H54 (cell line): ENCODE data around the gene NEU4.
"Not testable (repeated sequence)": the region's sequence is repeated elsewhere in the genome, so short reads cannot be mapped to it uniquely, and the experiment has no call there.

Experiments
- DNase-seq: peaks from one replicate; pipeline ENCODE4 v3.0.0; 2011; ENCODE audit warnings: low spot score, mixed read lengths; ENCODE audit not compliant: insufficient read length
- FAIRE-seq: peaks from 3 replicates; lab custom pipeline; 2011; peaks lifted over from hg19 to GRCh38; lab: Jason Lieb, UNC
- POLR2A ChIP-seq: IDR thresholded peaks from 2 replicates; pipeline ENCODE4 v1.6.1; 2011; ENCODE audit warnings: low read depth, mild to moderate bottlenecking, low read length

NEU4 gene

DNA sequence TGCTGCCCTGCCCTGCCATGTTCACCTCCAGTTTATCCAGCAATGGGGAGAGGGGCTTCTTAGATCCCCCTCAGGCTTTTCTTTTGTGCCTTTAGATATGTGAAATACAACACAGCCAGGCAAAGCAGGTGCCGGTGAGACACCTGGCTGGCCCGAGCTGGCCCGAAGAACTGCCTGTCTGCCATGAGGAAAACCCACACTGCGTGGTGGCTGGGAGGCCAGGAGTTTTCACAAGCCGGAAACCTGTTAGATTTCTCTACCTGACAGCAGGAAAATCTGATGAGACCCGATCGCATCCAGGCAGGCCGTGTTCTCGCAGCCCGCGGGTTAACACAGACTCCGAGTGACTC is 38.1 kb upstream of the NEU4 start:
- FAIRE-seq (no peak), DNase-seq (no peak)
- no peak for TF ChIP-seq POLR2A

DNA sequence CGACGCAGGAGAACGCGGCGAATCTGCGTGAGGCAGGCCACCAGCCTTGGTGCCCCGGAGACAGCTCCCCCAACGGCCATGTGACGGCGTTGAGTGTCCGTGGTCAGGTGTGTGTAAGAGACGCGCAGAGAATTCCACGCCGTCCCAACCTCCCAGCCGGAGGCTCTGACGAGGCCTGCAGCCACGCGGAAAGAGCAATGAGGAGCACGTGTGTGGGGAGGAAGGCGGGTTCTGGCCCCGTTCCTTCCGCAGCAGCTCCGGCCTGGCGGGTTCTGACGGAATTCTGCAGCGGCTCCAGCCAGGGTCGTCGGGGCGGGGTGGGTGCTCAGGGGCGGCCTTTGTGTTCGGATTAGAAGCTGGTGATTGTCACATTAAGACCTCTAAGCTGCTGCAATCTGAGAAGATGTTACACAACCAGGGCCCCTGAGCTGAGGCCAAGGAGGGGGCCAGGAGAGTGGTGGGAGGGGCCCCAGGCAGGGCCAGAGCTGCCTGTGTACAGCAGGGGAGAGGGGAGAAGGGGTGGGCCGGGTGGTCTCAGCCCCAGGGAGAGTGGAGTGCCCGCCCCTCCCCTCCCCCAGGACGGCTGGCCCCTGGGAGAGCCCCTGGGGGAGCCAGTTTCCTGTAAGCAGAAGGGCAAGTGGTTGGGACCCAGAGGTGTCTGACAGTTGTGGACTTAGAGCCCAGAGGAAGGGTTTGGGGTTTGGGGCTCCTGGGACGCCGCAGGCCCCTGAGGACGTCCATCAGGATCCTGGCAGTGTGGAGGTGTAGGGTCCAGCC is 37.5 kb upstream of the NEU4 start:
- no peak for DNase-seq
- TF ChIP-seq POLR2A = no peak
- FAIRE-seq = no peak

DNA sequence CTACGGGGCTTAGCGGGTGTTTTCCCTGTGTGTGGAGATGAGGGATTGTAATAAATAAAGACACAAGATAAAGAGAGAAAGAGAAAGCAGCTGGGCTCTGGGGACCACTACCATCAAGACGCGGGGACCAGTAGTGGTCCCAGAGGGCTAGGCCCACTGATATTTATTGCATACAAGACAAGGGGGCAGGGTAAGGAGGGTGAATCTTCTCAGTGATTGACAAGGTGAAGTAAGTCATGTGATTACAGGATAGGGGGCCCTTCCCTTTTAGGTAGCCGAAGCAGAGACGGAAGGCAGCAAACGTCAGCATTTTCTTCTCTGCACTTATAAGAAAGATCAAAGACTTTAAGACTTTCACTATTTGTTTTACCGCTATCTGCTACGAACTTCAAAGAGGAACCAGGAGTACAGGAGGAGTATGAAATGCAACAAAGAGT is 36.9 kb upstream of the NEU4 start:
- no peak for TF ChIP-seq POLR2A
- FAIRE-seq (no peak), DNase-seq (no peak)

DNA sequence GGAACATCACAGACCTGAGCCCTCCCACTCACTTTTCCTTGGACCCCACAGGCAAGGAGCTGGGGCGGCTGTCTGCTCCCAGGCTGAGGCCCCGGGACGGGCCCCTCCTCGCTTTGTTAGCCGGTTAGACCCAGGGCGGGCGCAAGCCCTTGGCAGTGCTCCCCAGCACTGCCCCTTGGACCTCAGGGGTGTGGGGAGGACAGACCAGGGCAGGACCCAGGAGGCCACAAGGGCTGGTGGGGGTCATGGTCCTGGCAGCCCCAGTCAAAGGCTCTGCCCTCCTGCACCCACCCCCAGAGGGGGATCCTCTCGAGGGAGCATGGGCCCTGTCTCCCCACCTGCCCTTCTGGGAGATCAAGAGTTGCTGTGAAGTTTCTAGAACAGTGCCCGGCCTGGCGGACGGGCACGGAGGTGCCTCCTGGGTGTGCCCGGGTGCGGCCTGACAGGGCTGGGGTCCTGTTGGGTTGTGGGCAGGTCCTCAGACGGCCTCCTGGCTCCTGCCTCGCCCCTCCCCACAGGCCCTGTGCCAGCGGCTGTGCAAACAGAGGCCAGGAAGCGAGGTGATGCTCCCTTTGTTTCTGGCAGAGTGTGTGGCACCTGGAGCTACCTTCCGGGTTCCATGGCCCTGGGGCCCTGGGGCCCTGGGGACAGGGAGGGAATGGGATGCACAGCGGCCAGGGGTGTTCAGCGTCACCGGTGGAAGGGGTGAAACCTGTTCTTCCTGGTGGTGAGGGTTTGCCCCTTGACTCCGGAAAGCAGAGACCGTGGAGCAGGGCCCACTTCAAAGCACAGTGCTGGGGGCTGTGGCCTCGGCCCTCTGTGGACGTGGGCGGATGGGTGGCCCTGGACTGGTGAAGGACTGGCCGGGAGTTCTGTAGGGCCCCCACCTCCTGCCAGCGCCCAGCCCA is 35.2 kb upstream of the NEU4 start:
- FAIRE-seq (no peak), DNase-seq (no peak)
- no peak for TF ChIP-seq POLR2A

GRCh38 chr2:241774419-241775222 is 34.4 kb upstream of the NEU4 start:
- peak; percentile 33; the same call in 1 of the 2 replicates for TF ChIP-seq POLR2A
- DNase-seq = peak; percentile 97
- FAIRE-seq = peak; percentile 68

DNA sequence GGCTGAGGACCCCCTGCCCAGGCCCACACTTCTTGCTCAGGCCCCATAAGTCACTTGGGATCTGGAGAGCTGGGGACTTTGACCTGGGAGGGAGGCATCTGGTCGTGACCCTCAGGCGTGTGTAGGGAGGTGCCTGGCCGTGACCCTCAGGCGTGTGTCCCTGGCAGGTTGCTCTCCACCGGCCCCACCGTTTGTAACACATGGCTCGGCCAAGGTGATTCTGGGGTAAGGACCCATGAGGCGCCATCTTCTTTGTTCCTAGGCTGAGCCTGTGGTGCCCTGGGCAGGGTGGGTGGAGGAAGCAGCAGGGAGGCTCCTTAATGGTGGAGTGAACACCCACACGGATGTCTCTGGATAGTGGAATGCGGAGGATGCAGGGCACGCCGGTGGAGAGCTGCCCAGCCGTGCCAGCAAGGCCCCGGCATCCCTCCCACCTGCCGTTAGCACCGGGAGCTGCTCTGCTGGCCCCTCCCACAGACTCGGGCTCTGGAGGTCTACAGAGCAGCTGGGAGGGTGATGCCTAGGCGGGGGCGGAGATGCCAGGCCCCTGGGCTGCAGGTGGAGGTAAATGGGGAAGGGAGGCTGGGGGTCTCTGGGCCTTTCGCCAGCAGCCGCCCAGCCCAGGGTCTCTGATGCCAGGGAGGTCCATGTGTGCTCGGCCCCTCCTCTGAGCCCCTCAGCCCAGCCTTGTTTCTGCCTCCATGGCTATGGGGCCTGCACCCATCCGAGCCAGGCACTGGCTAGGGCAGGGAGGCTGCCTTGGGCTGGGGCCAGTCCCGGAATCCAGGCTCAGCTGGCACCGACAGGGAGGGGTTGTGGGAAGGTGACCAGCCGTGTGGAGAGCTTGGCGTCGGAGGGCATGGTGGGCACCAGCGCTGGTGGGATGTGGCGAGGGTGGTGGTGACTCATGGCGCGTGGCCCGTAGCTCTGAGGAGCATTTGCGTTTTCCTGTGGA is 33.5 kb upstream of the NEU4 start:
- FAIRE-seq (no peak), DNase-seq (peak; percentile 54)
- no peak for TF ChIP-seq POLR2A

DNA sequence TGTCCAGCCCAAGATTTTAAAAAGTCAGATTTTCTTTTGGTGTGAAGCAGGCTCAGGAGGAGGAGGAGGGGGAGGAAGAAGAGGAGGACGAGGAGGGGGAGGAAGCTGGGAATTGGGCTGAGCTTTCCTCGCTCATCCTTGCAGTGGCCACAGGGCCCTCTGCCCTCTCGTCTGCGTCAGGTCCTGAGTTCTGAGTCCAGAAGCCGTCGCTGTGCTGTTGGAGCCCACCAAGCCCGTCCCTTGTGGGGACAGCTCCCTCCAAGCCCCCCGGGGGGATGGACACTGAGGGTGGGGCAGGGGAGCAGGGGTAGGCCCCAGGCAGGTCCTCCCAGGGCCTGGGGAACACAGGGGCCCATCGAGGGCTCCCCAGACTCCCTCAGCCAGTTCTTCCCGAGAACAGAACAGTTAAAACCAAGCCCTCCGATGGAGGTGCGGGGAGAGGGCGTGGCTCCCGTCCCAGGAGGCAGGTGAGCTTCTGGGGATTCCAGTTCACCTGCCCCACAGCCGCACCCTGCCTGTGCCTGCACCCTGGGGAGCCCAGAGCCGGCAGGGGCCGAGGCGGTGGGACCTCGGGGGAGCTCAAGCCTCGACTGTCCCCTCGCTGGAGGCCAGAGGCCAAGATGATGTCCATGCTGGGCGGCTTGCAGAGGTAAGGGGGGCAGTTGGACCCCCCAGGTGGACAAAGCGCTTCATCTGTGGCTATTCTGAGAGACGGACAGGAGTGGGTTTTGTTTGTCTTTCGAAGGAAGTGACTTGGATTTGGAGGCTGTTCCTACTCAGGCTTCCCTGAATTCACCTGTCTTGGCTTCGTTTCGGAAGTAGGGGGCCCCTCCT is 32.4 kb upstream of the NEU4 start, which contains the start of gene GAL3ST2:
GAL3ST2 (plus strand) TSS at position 487 of the 834 bp plus-strand sequence; CDS start at position 621, 134 bp downstream.
- FAIRE-seq (no peak), DNase-seq (no peak)
- TF ChIP-seq POLR2A = no peak

DNA sequence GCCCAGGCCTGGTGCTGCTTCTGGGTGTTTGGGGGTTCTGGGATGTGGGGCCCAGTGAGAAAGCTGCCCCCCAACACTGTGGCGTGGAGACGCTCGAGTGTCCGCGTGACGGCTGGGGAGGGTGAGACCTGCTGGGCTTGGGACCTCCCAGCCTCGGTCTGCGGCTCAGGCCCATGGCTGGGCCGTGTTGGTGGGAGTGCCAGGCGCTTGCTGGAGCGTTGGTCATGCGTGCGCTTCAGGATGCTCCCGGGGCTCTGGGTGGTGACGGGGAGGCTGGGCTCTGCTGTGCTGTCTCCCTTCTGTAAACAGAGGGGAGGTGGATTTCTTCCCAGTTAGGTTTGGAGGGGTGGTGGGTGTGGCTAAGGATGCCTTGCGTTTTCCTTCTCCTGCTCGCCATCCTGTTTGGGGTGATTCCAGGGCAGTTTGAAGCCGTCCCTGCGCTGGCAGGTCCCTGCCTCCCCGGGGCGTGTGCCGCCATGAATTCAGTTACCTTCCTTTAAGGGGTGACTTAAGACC is 31.8 kb upstream of the NEU4 start:
- no peak for DNase-seq
- no peak for FAIRE-seq
- no peak for TF ChIP-seq POLR2A

- FAIRE-seq = no peak
- no peak for TF ChIP-seq POLR2A
- DNase-seq = no peak
Observed at GRCh38 chr2:241777686-241778627, 31.0 kb upstream of the NEU4 start.

DNA sequence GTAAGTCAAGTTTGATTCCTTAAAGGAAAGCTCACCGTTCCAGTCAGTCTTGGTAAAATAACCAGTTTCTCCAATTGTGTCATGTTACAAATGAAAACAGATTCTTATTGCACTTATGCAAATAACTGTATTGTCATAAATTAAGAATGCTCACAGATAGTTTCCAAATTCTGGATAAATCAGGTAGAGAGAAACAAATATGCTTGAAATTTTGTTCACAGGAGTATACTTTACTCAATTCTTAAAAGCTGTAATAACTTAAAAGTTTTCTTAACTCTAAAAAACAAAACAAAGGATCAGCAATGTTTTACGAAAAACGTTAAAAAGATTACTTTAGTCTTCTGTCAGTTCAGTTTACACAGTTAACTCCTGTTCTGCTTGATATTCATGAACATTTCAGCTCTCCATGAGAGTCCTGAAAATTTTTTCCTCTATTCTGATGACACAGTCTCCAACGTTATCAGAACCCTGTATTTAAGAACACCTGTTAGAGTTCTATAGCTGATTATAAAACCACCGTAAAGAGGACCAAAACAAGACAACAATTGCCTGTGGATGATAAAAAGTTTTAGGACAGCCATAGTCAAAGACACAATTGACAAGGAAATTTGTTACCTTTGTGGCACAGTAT is 27.9 kb upstream of the NEU4 start:
- no peak for DNase-seq
- no peak for TF ChIP-seq POLR2A
- FAIRE-seq = no peak

DNA sequence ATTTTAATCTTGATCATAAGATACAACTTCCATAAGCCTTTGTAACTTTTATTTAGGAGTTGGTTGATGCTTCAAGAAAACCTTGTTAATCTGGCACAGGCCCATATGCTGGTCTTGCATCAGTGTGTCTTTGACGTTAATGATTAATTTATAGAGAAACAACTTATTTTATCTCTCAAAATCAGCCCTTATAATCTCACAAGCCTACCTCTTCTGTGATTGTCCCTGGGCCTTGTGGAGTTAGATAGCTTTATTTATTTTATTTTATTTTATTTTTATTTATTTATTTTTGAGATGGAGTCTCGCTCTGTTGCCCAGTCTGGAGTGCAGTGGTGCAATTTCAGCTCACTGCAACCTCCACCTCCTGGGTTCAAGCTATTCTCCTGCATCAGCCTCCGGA is 26.9 kb upstream of the NEU4 start:
- not testable (repeated sequence) for DNase-seq, FAIRE-seq
